Vagina (tissue), 2 donors: ENCODE data around the gene GALNT9. TPM values are rescaled to one million over a fixed set of nuclear protein-coding genes. Genes with fewer than 3 reads are reported as not detected.

Experiments used
- DNase-seq, 2 donors: peaks; one replicate each; pipeline ENCODE4 v3.0.0-alpha.2; 2017; ENCODE audit errors: extremely low spot score in 2 of 2
- H3K27ac ChIP-seq: fragments of 200-600 bp; sonication (generic); one replicate; pipeline ENCODE4 v1.5.1; 2019
- H3K27me3 ChIP-seq: fragments of 200-600 bp; sonication (generic); one replicate; pipeline ENCODE4 v1.5.1; 2019
- H3K36me3 ChIP-seq, 2 donors: fragments of 200-600 bp; sonication (generic); one replicate each; pipeline ENCODE4 v1.5.1; 2017 to 2019
- H3K4me1 ChIP-seq: fragments of 200-600 bp; sonication (generic); one replicate; pipeline ENCODE4 v1.5.1; 2019
- H3K4me3 ChIP-seq, 2 donors: fragments of 200-600 bp; sonication (generic); 1 replicate in 1 of 2; 2 replicates in 1 of 2; pipeline ENCODE4 v1.5.1; 2016 to 2019
- H3K9me3 ChIP-seq: fragments of 200-600 bp; sonication (generic); one replicate; pipeline ENCODE4 v1.5.1; 2019
- CTCF ChIP-seq, 3 experiments: fragments of 450-650 bp in 2 of 3; fragments of 200-600 bp in 1 of 3; sonication (generic) in 1 of 3; IDR thresholded peaks; one replicate each; pipeline ENCODE4 v1.5.1; 2017 to 2019; ENCODE audit warnings: antibody characterized with exemption in 3 of 3, mild to moderate bottlenecking in 2 of 3, moderate library complexity in 2 of 3
- POLR2A ChIP-seq, 2 donors: fragments of 450-650 bp; IDR thresholded peaks; one replicate each; pipeline ENCODE4 v1.6.1; 2017; ENCODE audit warnings: antibody characterized with exemption in 2 of 2, mild to moderate bottlenecking in 2 of 2, moderate library complexity in 2 of 2
- POLR2AphosphoS5 ChIP-seq, 2 donors: sonication (generic); formaldehyde crosslinking; IDR thresholded peaks; one replicate each; pipeline ENCODE4 v1.9.0; 2017; ENCODE audit warnings: antibody characterized with exemption in 2 of 2, mild to moderate bottlenecking in 2 of 2, low read depth in 1 of 2; ENCODE audit not compliant: insufficient read depth in 1 of 2
- intact Hi-C: fragments of 100-400 bp; cut with DNase I; formaldehyde crosslinking; loops from one replicate; pipeline ENCODE4 v1.15.1; 2023
- total RNA-seq: library from RNA; depleted of rRNA; stranded (reverse); fragments of >200 nt; gene quantifications from one replicate; pipeline ENCODE4 v1.2.3, GENCODE V29; 2016

The GALNT9 gene
- total RNA-seq, 1 donor from 2014 or later = 1.5 TPM

- Histone ChIP-seq H3K4me3 (no peak overlapping the region), H3K36me3 (no peaks in the 10 kb centered on the region), H3K4me1 (no peaks in the 10 kb centered on the region), H3K27ac (no peak overlapping the region), H3K9me3 (no peaks in the 10 kb centered on the region), H3K27me3 (no peaks in the 10 kb centered on the region)
- DNase-seq = no peak
- intact Hi-C loops = no loop called here
- TF ChIP-seq POLR2AphosphoS5 (IDR thresholded peaks at IDR 0.05; ENCODE audit: insufficient read depth in 1 of 2, low read depth in 1 of 2) (no peak), CTCF (IDR thresholded peaks at IDR 0.05) (no peak), POLR2A (IDR thresholded peaks at IDR 0.05) (no peak)
These were observed 65.8 kb downstream of the GALNT9 start for GRCh38 chr12:132263451-132264049.

GRCh38 chr12:132263061-132263360 is 66.4 kb downstream of the GALNT9 start:
- intact Hi-C loops = no loop called here
- Histone ChIP-seq H3K4me3 (no peak overlapping the region), H3K9me3 (no peaks in the 10 kb centered on the region), H3K27me3 (no peaks in the 10 kb centered on the region), H3K36me3 (no peaks in the 10 kb centered on the region), H3K4me1 (no peaks in the 10 kb centered on the region), H3K27ac (no peak overlapping the region)
- no peak for DNase-seq
- TF ChIP-seq POLR2AphosphoS5 (IDR thresholded peaks at IDR 0.05; ENCODE audit: insufficient read depth in 1 of 2, low read depth in 1 of 2) (no peak), CTCF (IDR thresholded peaks at IDR 0.05) (no peak), POLR2A (IDR thresholded peaks at IDR 0.05) (no peak)

- H3K4me1 ChIP-seq = no peaks in the 10 kb centered on the region
- no peaks in the 10 kb centered on the region for H3K9me3 ChIP-seq
- intact Hi-C loops = no loop called here
- no peak overlapping the region for H3K4me3 ChIP-seq
- no peaks in the 10 kb centered on the region for H3K27me3 ChIP-seq
- no peak for TF ChIP-seq CTCF (IDR thresholded peaks at IDR 0.05)
- no peak for TF ChIP-seq POLR2A (IDR thresholded peaks at IDR 0.05)
- TF ChIP-seq POLR2AphosphoS5 (IDR thresholded peaks at IDR 0.05; ENCODE audit: insufficient read depth in 1 of 2, low read depth in 1 of 2) = no peak
- no peaks in the 10 kb centered on the region for H3K36me3 ChIP-seq
- H3K27ac ChIP-seq = no peak overlapping the region
- no peak for DNase-seq
These were observed 66.9 kb downstream of the GALNT9 start for GRCh38 chr12:132262256-132263060.

- H3K27me3 ChIP-seq = no peaks in the 10 kb centered on the region
- TF ChIP-seq POLR2AphosphoS5 (IDR thresholded peaks at IDR 0.05; ENCODE audit: insufficient read depth in 1 of 2, low read depth in 1 of 2) = no peak
- no peak for TF ChIP-seq POLR2A (IDR thresholded peaks at IDR 0.05)
- TF ChIP-seq CTCF (IDR thresholded peaks at IDR 0.05) = no peak
- intact Hi-C loops = no loop called here
These were observed 67.9 kb downstream of the GALNT9 start for GRCh38 chr12:132261328-132262138.

More at GRCh38 chr12:132261328-132262138, 67.9 kb downstream of the GALNT9 start:
- DNase-seq = no peak
- H3K4me1 ChIP-seq = no peaks in the 10 kb centered on the region
- no peak overlapping the region for H3K4me3 ChIP-seq
- no peaks in the 10 kb centered on the region for H3K9me3 ChIP-seq
- H3K36me3 ChIP-seq = no peaks in the 10 kb centered on the region
- no peak overlapping the region for H3K27ac ChIP-seq
